Gastroesophageal sphincter (tissue), 4 donors: ENCODE measurements around the gene DYNC2I2. TPM values are rescaled to one million over a fixed set of nuclear protein-coding genes. Genes with fewer than 3 reads are reported as not detected.
"Not testable (repeated sequence)": the region's sequence is repeated elsewhere in the genome, so short reads cannot be mapped to it uniquely, and the experiment has no call there.

Source experiments
- ATAC-seq: fragments of 150-250 bp; one replicate; pipeline ENCODE4 v1.9.1; 2016; ENCODE audit warnings: mild to moderate bottlenecking, moderate library complexity
- H3K27ac ChIP-seq, 4 donors: fragments of 200-600 bp; sonication (generic) in 3 of 4; 1 replicate in 3 of 4; 2 replicates in 1 of 4; pipeline ENCODE4 v1.5.1; 2016 to 2019
- H3K27me3 ChIP-seq: fragments of 200-600 bp; sonication (generic); one replicate; pipeline ENCODE4 v1.5.1; 2019
- H3K36me3 ChIP-seq, 2 donors: fragments of 200-600 bp; sonication (generic); one replicate each; pipeline ENCODE4 v1.5.1; 2019; ENCODE audit warnings: control low read depth in 1 of 2
- H3K4me1 ChIP-seq, 3 donors: fragments of 200-600 bp; sonication (generic); 1 replicate in 2 of 3; 2 replicates in 1 of 3; pipeline ENCODE4 v1.5.1; 2016 to 2019; ENCODE audit warnings: control low read depth in 2 of 3
- H3K4me3 ChIP-seq, 2 donors: fragments of 200-600 bp; sonication (generic); one replicate each; pipeline ENCODE4 v1.5.1; 2019; ENCODE audit warnings: mild to moderate bottlenecking in 1 of 2, moderate library complexity in 1 of 2
- H3K9me3 ChIP-seq, 3 donors: fragments of 200-600 bp; sonication (generic); one replicate each; pipeline ENCODE4 v1.5.1; 2017 to 2019; ENCODE audit warnings: control low read depth in 2 of 3
- EP300 ChIP-seq: sonication (generic); formaldehyde crosslinking; IDR thresholded peaks from one replicate; pipeline ENCODE4 v1.6.1; 2017; ENCODE audit warnings: antibody characterized with exemption, mild to moderate bottlenecking
- POLR2A ChIP-seq, 2 donors: fragments of 450-650 bp; IDR thresholded peaks; one replicate each; pipeline ENCODE4 v1.6.1; 2017; ENCODE audit warnings: antibody characterized with exemption in 2 of 2, mild to moderate bottlenecking in 2 of 2, moderate library complexity in 1 of 2
- POLR2AphosphoS5 ChIP-seq: sonication (generic); formaldehyde crosslinking; IDR thresholded peaks from one replicate; pipeline ENCODE4 v1.6.1; 2017; ENCODE audit warnings: antibody characterized with exemption
- WGBS, 2 donors: methylation state at CpG; one replicate each; pipeline ENCODE4 v1.1.5; 2018; ENCODE audit warnings: low coverage in 1 of 2; 5-methylcytosine and 5-hydroxymethylcytosine counted together
- total RNA-seq, 4 donors: library from RNA; depleted of rRNA; stranded (reverse); fragments of >200 nt; gene quantifications; one replicate each; pipeline ENCODE4 v1.1.0, GENCODE V29; 2016
- TF ChIP-seq, protein P1 (sequence below), 4 experiments: fragments of 200-600 bp in 2 of 4; fragments of 450-650 bp in 2 of 4; sonication (generic) in 1 of 4; IDR thresholded peaks; one replicate each; pipeline ENCODE4 v1.5.1; 2017 to 2019; ENCODE audit warnings: antibody characterized with exemption in 4 of 4, mild to moderate bottlenecking in 2 of 4, moderate library complexity in 2 of 4

The DYNC2I2 gene
- total RNA-seq, 4 donors from 2014 or later: 28.3 to 47.0 (median 37.7) TPM

DNA sequence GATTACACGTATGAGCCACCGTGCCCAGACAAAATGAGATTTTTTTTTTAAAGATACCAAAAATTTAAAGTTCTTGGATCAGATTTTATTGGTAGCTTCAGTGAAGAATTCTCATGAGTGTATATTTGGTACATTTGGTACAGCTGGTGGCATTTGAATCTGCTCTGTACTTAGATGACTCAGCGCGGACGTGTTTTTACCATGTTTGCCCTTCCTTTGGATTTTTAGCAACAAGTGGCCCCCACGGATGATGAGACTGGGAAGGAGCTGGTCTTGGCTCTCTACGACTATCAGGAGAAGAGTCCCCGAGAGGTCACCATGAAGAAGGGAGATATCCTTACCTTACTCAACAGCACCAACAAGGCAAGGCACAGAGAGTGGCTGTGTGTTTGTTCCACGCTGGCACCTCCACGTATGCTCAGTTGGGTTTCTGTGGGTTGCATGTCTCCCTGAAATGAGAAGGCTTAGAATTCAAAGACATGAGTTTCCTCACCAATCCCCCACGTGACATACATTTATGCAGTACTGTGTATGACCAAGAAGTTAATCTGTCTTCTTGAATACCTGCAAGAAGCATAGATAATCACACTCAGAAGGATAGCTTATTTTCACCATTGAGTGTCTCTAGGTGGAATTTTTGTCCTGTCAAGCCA is 67.9 kb downstream of the DYNC2I2 start:
- no peaks in the 10 kb centered on the region for H3K4me1 ChIP-seq
- no peak overlapping the region for H3K4me3 ChIP-seq
- no peaks in the 10 kb centered on the region for H3K27me3 ChIP-seq
- TF ChIP-seq POLR2A (IDR thresholded peaks at IDR 0.05): no peak
- TF ChIP-seq, protein P1, sequence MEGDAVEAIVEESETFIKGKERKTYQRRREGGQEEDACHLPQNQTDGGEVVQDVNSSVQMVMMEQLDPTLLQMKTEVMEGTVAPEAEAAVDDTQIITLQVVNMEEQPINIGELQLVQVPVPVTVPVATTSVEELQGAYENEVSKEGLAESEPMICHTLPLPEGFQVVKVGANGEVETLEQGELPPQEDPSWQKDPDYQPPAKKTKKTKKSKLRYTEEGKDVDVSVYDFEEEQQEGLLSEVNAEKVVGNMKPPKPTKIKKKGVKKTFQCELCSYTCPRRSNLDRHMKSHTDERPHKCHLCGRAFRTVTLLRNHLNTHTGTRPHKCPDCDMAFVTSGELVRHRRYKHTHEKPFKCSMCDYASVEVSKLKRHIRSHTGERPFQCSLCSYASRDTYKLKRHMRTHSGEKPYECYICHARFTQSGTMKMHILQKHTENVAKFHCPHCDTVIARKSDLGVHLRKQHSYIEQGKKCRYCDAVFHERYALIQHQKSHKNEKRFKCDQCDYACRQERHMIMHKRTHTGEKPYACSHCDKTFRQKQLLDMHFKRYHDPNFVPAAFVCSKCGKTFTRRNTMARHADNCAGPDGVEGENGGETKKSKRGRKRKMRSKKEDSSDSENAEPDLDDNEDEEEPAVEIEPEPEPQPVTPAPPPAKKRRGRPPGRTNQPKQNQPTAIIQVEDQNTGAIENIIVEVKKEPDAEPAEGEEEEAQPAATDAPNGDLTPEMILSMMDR (IDR thresholded peaks at IDR 0.05): no peak
- no peak for TF ChIP-seq POLR2AphosphoS5
- no peak for TF ChIP-seq EP300
- no peak overlapping the region for H3K27ac ChIP-seq
- peaks cover 9 to 100% of the 10 kb centered on the region in 2 donors for H3K36me3 ChIP-seq
- H3K9me3 ChIP-seq: no peaks in the 10 kb centered on the region
- 95 to 100% methylated on average over 1 to 7 of the region's 11 CpGs for WGBS, 2 donors
- ATAC-seq: no peak

- Histone ChIP-seq H3K27ac (no peak overlapping the region), H3K4me3 (no peak overlapping the region), H3K27me3 (no peaks in the 10 kb centered on the region), H3K36me3 (peaks cover 19 to 100% of the 10 kb centered on the region in 2 donors), H3K9me3 (no peaks in the 10 kb centered on the region), H3K4me1 (no peaks in the 10 kb centered on the region)
- no peak for ATAC-seq
- no peak for TF ChIP-seq EP300
- TF ChIP-seq, protein P1 (IDR thresholded peaks at IDR 0.05): no peak
- TF ChIP-seq POLR2A (IDR thresholded peaks at IDR 0.05): no peak
- no peak for TF ChIP-seq POLR2AphosphoS5
- WGBS, 2 donors: 50 to 63% methylated on average over 2 to 6 of the region's 6 CpGs
Observed at GRCh38 chr9:128587453-128587852, 69.2 kb downstream of the DYNC2I2 start.

- ATAC-seq, H3K4me3 ChIP-seq, H3K4me1 ChIP-seq, H3K27ac ChIP-seq, H3K27me3 ChIP-seq, H3K9me3 ChIP-seq: not testable (repeated sequence)
- WGBS, 2 donors: 93 to 96% methylated on average over 4 to 5 of the region's 11 CpGs
- H3K36me3 ChIP-seq: peaks cover 24 to 100% of the 10 kb centered on the region in 2 donors
Observed at GRCh38 chr9:128586934-128587333, 69.7 kb downstream of the DYNC2I2 start.

GRCh38 chr9:128585155-128585554 is 71.5 kb downstream of the DYNC2I2 start:
- H3K27ac ChIP-seq, H3K27me3 ChIP-seq: not testable (repeated sequence)

More at GRCh38 chr9:128585155-128585554, 71.5 kb downstream of the DYNC2I2 start:
- not testable (repeated sequence) for H3K4me1 ChIP-seq, ATAC-seq, H3K9me3 ChIP-seq, H3K4me3 ChIP-seq
- H3K36me3 ChIP-seq: peaks cover 32 to 100% of the 10 kb centered on the region in 2 donors
- 75 to 77% methylated on average over 2 to 8 of the region's 8 CpGs for WGBS, 2 donors

Other genes with a start within 250 kb of the DYNC2I2 start
- 10 to 100 TPM; 18.0 to 30.0 (median 28.1) TPM for gene CERCAM, start 236.0 kb downstream of the DYNC2I2 start, total RNA-seq
- gene ODF2, start 200.8 kb downstream of the DYNC2I2 start, total RNA-seq: 10 to 100 TPM; 19.7 to 30.1 (median 26.9) TPM
- 10 to 100 TPM; 18.7 to 32.4 (median 26.9) TPM for gene GLE1, start 152.1 kb downstream of the DYNC2I2 start, total RNA-seq
- 100 to 1,000 TPM; 223 to 390 (median 286) TPM for gene SPTAN1, start 104.3 kb downstream of the DYNC2I2 start, total RNA-seq
- 100 to 1,000 TPM; 209 to 355 (median 256) TPM for gene SET, start 32.4 kb upstream of the DYNC2I2 start, total RNA-seq
- 1 to 10 TPM; 2.3 to 7.5 (median 4.0) TPM for gene PKN3, start 45.7 kb upstream of the DYNC2I2 start, total RNA-seq
- gene ZDHHC12, start 67.3 kb upstream of the DYNC2I2 start, total RNA-seq: 10 to 100 TPM; 19.5 to 24.5 (median 22.2) TPM
- 100 to 1,000 TPM in 1 of 4 donors, 10 to 100 TPM in 3; 55.1 to 104 (median 60.2) TPM for gene ZER1, start 115.1 kb upstream of the DYNC2I2 start, total RNA-seq
- 10 to 100 TPM; 13.2 to 40.9 (median 17.7) TPM for gene TBC1D13, start 130.4 kb upstream of the DYNC2I2 start, total RNA-seq
- 10 to 100 TPM; 20.3 to 29.7 (median 27.1) TPM for gene ENDOG, start 161.7 kb upstream of the DYNC2I2 start, total RNA-seq
- 10 to 100 TPM in 3 of 4 donors, 1 to 10 TPM in 1; 9.6 to 26.0 (median 21.1) TPM for gene SPOUT1, start 172.9 kb upstream of the DYNC2I2 start, total RNA-seq
- 1 to 10 TPM; 3.4 to 7.9 (median 4.8) TPM for gene KYAT1, start 225.1 kb upstream of the DYNC2I2 start, total RNA-seq
- gene LRRC8A, start 225.3 kb upstream of the DYNC2I2 start, total RNA-seq: 10 to 100 TPM; 38.1 to 95.1 (median 49.9) TPM